Activated naive CD8-positive, alpha-beta T cell treated with anti-CD3 and anti-CD28 coated beads, Interleukin-2, amount 50 U/mL, for 24 hours (primary cell): ENCODE measurements around the gene RPS6KA2.

ENCODE experiments used
- ATAC-seq: fragments of 150-1000 bp; cut with Tn5 transposase; one replicate; pipeline ENCODE4 v1.10.0; 2021
- DNase-seq: peaks from one replicate; pipeline ENCODE4 v3.0.0; 2021
- H3K27ac Mint-ChIP-seq: one replicate; pipeline ENCODE4 v1.8.0; 2021; ENCODE audit warnings: mild to moderate bottlenecking, mixed read lengths
- H3K27me3 Mint-ChIP-seq: one replicate; pipeline ENCODE4 v1.8.0; 2021; ENCODE audit warnings: mixed read lengths
- H3K36me3 Mint-ChIP-seq: one replicate; pipeline ENCODE4 v1.8.0; 2021; ENCODE audit warnings: low read depth, mixed read lengths
- H3K4me1 Mint-ChIP-seq: one replicate; pipeline ENCODE4 v1.8.0; 2021; ENCODE audit warnings: mixed read lengths
- H3K4me3 Mint-ChIP-seq: one replicate; pipeline ENCODE4 v1.8.0; 2021; ENCODE audit warnings: mild to moderate bottlenecking, moderate library complexity, mixed read lengths
- H3K9me3 Mint-ChIP-seq: one replicate; pipeline ENCODE4 v1.8.0; 2021; ENCODE audit warnings: mixed read lengths

The RPS6KA2 gene

GRCh38 chr6:166619912-166620311 lies 7.1 kb downstream of the RPS6KA2 start:
- peaks cover 5% of the 10 kb centered on the region for H3K27me3 Mint-ChIP-seq
- DNase-seq, result no peak
- H3K4me3 Mint-ChIP-seq, result no peak overlapping the region

GRCh38 chr6:166618866-166619761 lies 7.9 kb downstream of the RPS6KA2 start:
- H3K27ac Mint-ChIP-seq, result no peak overlapping the region
- H3K4me1 Mint-ChIP-seq, result no peaks in the 10 kb centered on the region
- no peak overlapping the region for H3K4me3 Mint-ChIP-seq
- DNase-seq, result no peak
- ATAC-seq, result no peak
- no peaks in the 10 kb centered on the region for H3K36me3 Mint-ChIP-seq
- H3K9me3 Mint-ChIP-seq, result no peaks in the 10 kb centered on the region
- peaks cover 5% of the 10 kb centered on the region for H3K27me3 Mint-ChIP-seq

More at GRCh38 chr6:166619912-166620311, 7.1 kb downstream of the RPS6KA2 start:
- H3K9me3 Mint-ChIP-seq, result no peaks in the 10 kb centered on the region
- H3K36me3 Mint-ChIP-seq, result no peaks in the 10 kb centered on the region
- no peak for ATAC-seq
- H3K27ac Mint-ChIP-seq, result no peak overlapping the region
- H3K4me1 Mint-ChIP-seq, result no peaks in the 10 kb centered on the region

- ATAC-seq (no peak), DNase-seq (no peak)
- no peaks in the 10 kb centered on the region for H3K36me3 Mint-ChIP-seq
- H3K4me3 Mint-ChIP-seq, result no peak overlapping the region
- no peaks in the 10 kb centered on the region for H3K4me1 Mint-ChIP-seq
- peaks cover 5% of the 10 kb centered on the region for H3K27me3 Mint-ChIP-seq
- H3K9me3 Mint-ChIP-seq, result no peaks in the 10 kb centered on the region
- no peak overlapping the region for H3K27ac Mint-ChIP-seq
Observed at GRCh38 chr6:166618251-166618650, 8.8 kb downstream of the RPS6KA2 start.

GRCh38 chr6:166617359-166617758 lies 9.7 kb downstream of the RPS6KA2 start:
- H3K36me3 Mint-ChIP-seq, result no peaks in the 10 kb centered on the region
- no peak for DNase-seq
- no peaks in the 10 kb centered on the region for H3K9me3 Mint-ChIP-seq
- H3K27me3 Mint-ChIP-seq, result peaks cover 5% of the 10 kb centered on the region
- no peak for ATAC-seq
- H3K27ac Mint-ChIP-seq, result no peak overlapping the region
- no peak overlapping the region for H3K4me3 Mint-ChIP-seq
- no peaks in the 10 kb centered on the region for H3K4me1 Mint-ChIP-seq

GRCh38 chr6:166616261-166617238 lies 10.5 kb downstream of the RPS6KA2 start:
- no peaks in the 10 kb centered on the region for H3K4me1 Mint-ChIP-seq
- H3K36me3 Mint-ChIP-seq, result no peaks in the 10 kb centered on the region
- DNase-seq (no peak), ATAC-seq (no peak)
- H3K4me3 Mint-ChIP-seq, result no peak overlapping the region
- H3K27me3 Mint-ChIP-seq, result peaks cover 2% of the 10 kb centered on the region
- no peak overlapping the region for H3K27ac Mint-ChIP-seq
- H3K9me3 Mint-ChIP-seq, result no peaks in the 10 kb centered on the region

- ATAC-seq (no peak), DNase-seq (no peak)
- no peak overlapping the region for H3K27ac Mint-ChIP-seq
- no peaks in the 10 kb centered on the region for H3K9me3 Mint-ChIP-seq
- no peaks in the 10 kb centered on the region for H3K27me3 Mint-ChIP-seq
- no peaks in the 10 kb centered on the region for H3K4me1 Mint-ChIP-seq
- H3K4me3 Mint-ChIP-seq, result no peak overlapping the region
- H3K36me3 Mint-ChIP-seq, result no peaks in the 10 kb centered on the region
Observed at GRCh38 chr6:166615059-166615770, 11.8 kb downstream of the RPS6KA2 start.

- ATAC-seq, result no peak
- Mint-ChIP-seq H3K27me3 (no peaks in the 10 kb centered on the region), H3K36me3 (no peaks in the 10 kb centered on the region), H3K9me3 (no peaks in the 10 kb centered on the region), H3K27ac (no peak overlapping the region), H3K4me3 (no peak overlapping the region), H3K4me1 (no peaks in the 10 kb centered on the region)
- DNase-seq, result no peak
Observed at GRCh38 chr6:166614589-166614988, 12.5 kb downstream of the RPS6KA2 start.

GRCh38 chr6:166614171-166614583 lies 12.9 kb downstream of the RPS6KA2 start:
- H3K4me1 Mint-ChIP-seq, result no peaks in the 10 kb centered on the region
- H3K4me3 Mint-ChIP-seq, result no peak overlapping the region
- H3K27ac Mint-ChIP-seq, result no peak overlapping the region
- ATAC-seq (no peak), DNase-seq (no peak)
- H3K9me3 Mint-ChIP-seq, result no peaks in the 10 kb centered on the region
- H3K27me3 Mint-ChIP-seq, result no peaks in the 10 kb centered on the region
- no peaks in the 10 kb centered on the region for H3K36me3 Mint-ChIP-seq

GRCh38 chr6:166613027-166613426 lies 14.0 kb downstream of the RPS6KA2 start:
- Mint-ChIP-seq H3K27me3 (no peaks in the 10 kb centered on the region), H3K9me3 (no peaks in the 10 kb centered on the region), H3K36me3 (no peaks in the 10 kb centered on the region), H3K27ac (no peak overlapping the region), H3K4me3 (no peak overlapping the region), H3K4me1 (no peaks in the 10 kb centered on the region)
- ATAC-seq (no peak), DNase-seq (no peak)

GRCh38 chr6:166612471-166612881 lies 14.6 kb downstream of the RPS6KA2 start:
- ATAC-seq (no peak), DNase-seq (no peak)
- Mint-ChIP-seq H3K4me3 (no peak overlapping the region), H3K36me3 (no peaks in the 10 kb centered on the region), H3K9me3 (no peaks in the 10 kb centered on the region), H3K4me1 (no peaks in the 10 kb centered on the region), H3K27ac (no peak overlapping the region), H3K27me3 (no peaks in the 10 kb centered on the region)

- DNase-seq (no peak), ATAC-seq (no peak)
- Mint-ChIP-seq H3K4me3 (no peak overlapping the region), H3K27me3 (no peaks in the 10 kb centered on the region), H3K9me3 (no peaks in the 10 kb centered on the region), H3K36me3 (no peaks in the 10 kb centered on the region), H3K27ac (no peak overlapping the region), H3K4me1 (no peaks in the 10 kb centered on the region)
Observed at GRCh38 chr6:166611631-166612030, 15.4 kb downstream of the RPS6KA2 start.

GRCh38 chr6:166610069-166610468 lies 17.0 kb downstream of the RPS6KA2 start:
- H3K4me1 Mint-ChIP-seq, result no peaks in the 10 kb centered on the region
- H3K27ac Mint-ChIP-seq, result no peak overlapping the region
- no peak for ATAC-seq
- no peak for DNase-seq
- no peaks in the 10 kb centered on the region for H3K9me3 Mint-ChIP-seq
- H3K36me3 Mint-ChIP-seq, result no peaks in the 10 kb centered on the region
- H3K27me3 Mint-ChIP-seq, result no peaks in the 10 kb centered on the region
- no peak overlapping the region for H3K4me3 Mint-ChIP-seq

GRCh38 chr6:166608774-166609173 lies 18.3 kb downstream of the RPS6KA2 start:
- no peak overlapping the region for H3K4me3 Mint-ChIP-seq
- DNase-seq (no peak), ATAC-seq (no peak)
- no peak overlapping the region for H3K27ac Mint-ChIP-seq
- H3K9me3 Mint-ChIP-seq, result no peaks in the 10 kb centered on the region
- H3K27me3 Mint-ChIP-seq, result no peaks in the 10 kb centered on the region
- no peaks in the 10 kb centered on the region for H3K36me3 Mint-ChIP-seq
- H3K4me1 Mint-ChIP-seq, result no peaks in the 10 kb centered on the region

GRCh38 chr6:166605752-166606151 lies 21.3 kb downstream of the RPS6KA2 start:
- no peak overlapping the region for H3K27ac Mint-ChIP-seq
- H3K9me3 Mint-ChIP-seq, result no peaks in the 10 kb centered on the region
- ATAC-seq (no peak), DNase-seq (no peak)
- H3K4me3 Mint-ChIP-seq, result no peak overlapping the region
- no peaks in the 10 kb centered on the region for H3K4me1 Mint-ChIP-seq
- no peaks in the 10 kb centered on the region for H3K36me3 Mint-ChIP-seq
- no peaks in the 10 kb centered on the region for H3K27me3 Mint-ChIP-seq
